Astrocyte (in vitro differentiated cells and primary cell): ENCODE results near the gene ETNK1.

Source experiments
- CTCF ChIP-seq: IDR thresholded peaks from 2 replicates; pipeline ENCODE4 v1.5.1; 2011; ENCODE audit warnings: low read depth, mild to moderate bottlenecking, inconsistent platforms, low read length, moderate library complexity; ENCODE audit not compliant: insufficient read depth
- EZH2 ChIP-seq: IDR thresholded peaks from 2 replicates; pipeline ENCODE4 v1.6.1; 2012; ENCODE audit warnings: mild to moderate bottlenecking, low read length, inconsistent platforms; ENCODE audit not compliant: insufficient read depth

GRCh38 chr12:22641353-22642053 lies 16.5 kb downstream of the ETNK1 start:
- no peak for TF ChIP-seq CTCF
- TF ChIP-seq EZH2 = no peak
